IPS-NIHi7 (cell line): Measurements from ENCODE around the gene KIF21B.
"Not testable (repeated sequence)": the region's sequence is repeated elsewhere in the genome, so short reads cannot be mapped to it uniquely, and the experiment has no call there.

Experiments used
- DNase-seq: peaks from one replicate; pipeline ENCODE4 v3.0.0; 2012; ENCODE audit warnings: mixed read lengths; ENCODE audit errors: extremely low spot score

KIF21B gene

DNA sequence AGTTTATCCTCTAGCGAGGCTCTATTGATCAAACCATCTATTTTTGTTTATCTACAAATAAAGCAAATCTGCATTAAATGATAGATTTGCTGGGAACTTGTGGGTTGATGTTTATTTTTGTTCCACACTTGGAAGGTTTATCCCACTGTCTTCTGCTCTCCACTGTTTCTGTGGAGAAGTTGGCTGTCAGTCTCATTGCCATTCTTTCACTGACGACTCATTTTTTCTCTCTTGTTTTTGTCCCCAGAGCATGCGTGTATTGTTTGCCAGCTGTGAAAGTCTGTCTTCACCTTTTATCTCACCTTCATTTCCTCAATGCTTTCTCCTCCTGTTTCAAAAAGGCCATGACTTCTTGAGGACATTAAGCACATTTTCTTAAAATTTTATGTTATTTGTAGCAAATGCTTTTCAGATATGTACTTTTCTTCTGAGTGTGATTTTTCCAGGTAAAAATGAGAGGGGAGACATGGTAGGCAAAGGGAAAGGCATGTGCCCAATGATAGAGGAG is 76.4 kb downstream of the KIF21B start:
- no peak for DNase-seq

DNA sequence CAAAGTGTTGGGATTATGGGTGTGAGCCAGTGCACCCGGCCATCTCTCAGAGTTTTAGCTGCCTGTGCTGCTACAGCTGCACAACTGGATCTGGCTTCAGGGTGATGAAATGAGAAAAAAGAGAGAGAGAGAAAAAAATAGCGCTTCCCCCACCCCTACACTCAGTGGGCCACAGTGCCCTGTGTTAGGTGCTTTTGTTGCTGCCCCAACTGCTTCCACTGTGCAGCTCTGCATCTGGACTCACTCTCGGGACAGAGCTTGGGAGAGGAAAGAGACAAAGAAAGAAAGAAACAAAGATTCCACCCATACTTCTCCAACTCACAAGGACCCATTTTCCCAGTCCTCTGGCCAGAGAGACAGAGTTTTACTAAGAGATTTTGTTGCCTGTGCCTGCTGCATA is 78.4 kb downstream of the KIF21B start:
- DNase-seq = no peak

- DNase-seq = no peak
Measured at GRCh38 chr1:200938955-200939354, 84.6 kb downstream of the KIF21B start.

DNA sequence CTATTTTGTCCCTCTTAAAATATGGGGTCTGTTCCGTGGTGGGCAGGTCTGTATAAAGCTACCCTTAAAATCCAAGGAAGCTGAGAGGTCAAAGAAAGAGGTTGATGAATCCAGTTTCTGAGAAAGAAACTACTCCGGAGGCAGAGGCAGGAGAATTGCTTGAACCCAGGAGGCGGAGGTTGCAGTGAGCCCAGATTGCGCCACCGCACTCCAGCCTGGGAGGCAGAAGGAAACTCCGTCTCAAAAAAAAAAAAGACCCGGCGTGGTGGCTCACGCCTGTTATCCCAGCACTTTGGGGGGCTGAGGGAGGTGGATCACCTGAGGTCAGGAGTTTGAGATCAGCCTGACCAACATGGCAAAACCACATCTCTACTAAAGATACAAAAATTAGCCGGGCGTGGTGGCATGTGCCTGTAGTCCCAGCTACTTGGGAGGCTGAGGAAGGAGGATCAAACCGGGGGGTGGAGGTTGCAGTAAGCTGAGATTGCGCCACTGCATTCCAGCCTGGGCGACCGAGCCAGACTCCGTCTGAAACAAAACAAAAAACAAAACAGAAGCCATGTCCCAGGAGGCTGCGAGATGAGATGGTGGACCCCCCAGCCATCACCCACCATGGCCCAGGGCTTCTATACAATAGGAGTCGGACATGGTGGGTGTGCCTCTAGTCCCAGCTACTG is 88.1 kb downstream of the KIF21B start:
- DNase-seq = not testable (repeated sequence)

- DNase-seq = no peak
Measured at GRCh38 chr1:200934676-200935245, 88.8 kb downstream of the KIF21B start.

DNA sequence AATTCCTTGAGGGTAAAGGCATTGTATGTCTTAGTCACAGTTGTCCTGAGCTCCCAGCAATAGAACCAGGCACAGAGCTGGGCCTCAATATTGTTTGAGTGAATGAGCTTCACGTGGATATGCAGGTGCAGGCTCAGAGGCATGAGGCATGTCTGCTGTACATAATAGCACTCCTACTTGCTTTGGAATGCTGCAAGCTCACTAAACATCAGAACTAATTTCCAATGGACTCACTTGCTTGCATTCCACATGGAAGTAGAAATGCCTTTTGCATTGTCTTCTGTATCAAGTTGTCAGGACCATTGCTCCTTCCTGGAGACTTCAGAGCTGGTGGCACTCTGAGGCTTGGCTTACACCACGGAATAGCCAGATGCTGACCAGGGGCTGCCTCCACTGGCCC is 91.7 kb downstream of the KIF21B start:
- DNase-seq = no peak

GRCh38 chr1:200930285-200930684 is 93.2 kb downstream of the KIF21B start:
- not testable (repeated sequence) for DNase-seq

DNA sequence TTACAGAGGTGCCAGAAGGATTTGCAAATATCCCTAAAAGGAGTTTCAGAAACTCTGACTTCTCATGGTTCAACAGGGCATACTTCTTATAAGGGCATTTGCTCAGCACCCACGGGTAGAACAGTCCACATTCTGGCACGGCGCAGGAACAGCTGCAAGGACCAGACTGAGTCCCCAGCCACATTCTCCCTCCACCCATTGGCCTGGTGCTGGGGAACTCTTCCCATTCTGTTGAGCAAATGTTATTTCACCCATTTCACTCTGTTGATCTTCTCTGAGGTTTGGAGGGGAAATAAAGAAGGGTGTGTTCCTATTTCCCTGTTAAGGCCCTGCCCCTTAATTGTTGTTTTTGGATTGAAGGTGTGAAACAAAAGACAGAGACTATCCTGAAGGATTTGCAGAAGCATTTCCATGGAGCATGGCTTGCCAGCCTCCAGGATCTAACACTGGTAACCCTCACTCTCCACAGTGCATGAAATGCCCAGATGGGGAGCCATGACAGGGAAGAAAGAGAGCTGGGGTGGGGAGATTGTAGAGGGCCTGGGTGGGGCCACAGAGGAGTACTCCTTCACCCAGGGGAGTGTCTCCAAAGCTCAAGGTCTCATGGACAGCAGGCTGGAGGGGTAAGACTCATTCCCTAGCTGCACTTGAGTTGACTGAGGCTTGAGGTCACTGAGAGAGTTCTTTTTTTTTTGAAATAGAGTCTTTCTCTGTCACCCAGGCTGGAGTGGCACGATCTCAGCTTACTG is 93.8 kb downstream of the KIF21B start:
- DNase-seq = no peak

GRCh38 chr1:200925831-200926230 is 97.7 kb downstream of the KIF21B start:
- DNase-seq = no peak

GRCh38 chr1:200923601-200924000 is 99.9 kb downstream of the KIF21B start:
- DNase-seq = no peak

GRCh38 chr1:200922406-200922805 is 101.1 kb downstream of the KIF21B start:
- DNase-seq = no peak

DNA sequence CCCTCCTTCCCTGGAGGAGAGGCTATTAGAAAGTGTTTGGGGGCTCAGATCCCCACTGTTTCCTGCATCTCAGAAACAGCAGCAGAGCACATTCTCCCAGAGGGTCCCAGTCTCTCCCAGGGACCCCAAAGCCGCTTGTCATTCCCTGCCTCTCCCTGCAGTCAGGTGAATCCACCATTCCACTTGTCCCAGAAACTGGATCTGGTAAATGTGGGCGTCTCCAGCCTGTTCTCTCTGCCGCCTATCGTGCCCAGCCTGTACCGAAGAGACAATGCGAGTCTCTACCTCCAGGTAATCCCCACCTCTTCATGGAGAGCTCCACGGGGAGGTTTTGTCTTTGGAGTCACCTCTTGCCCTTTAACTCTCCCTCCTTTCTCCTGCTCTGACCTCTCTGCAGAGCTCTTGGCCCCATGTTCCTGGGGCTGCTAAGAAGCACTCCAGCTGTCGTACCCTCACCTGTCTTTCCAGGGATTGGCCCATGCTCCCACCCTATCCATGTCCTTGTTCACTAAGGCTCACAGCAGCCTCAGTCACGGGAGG is 101.9 kb downstream of the KIF21B start:
- DNase-seq = no peak
